GM12892 (cell line): ENCODE results near the gene ESPNL.

Experiments
- POLR2A ChIP-seq: IDR thresholded peaks from 2 replicates; pipeline ENCODE4 v1.6.1; 2011; ENCODE audit warnings: low read depth, low read length, control low read depth
- POLR2AphosphoS5 ChIP-seq: IDR thresholded peaks from 2 replicates; pipeline ENCODE4 v1.6.1; 2011; ENCODE audit warnings: low read depth, low read length, control low read depth
- TAF1 ChIP-seq: IDR thresholded peaks from 2 replicates; pipeline ENCODE4 v1.6.1; 2011; ENCODE audit warnings: low read depth, mild to moderate bottlenecking, control low read depth, low read length, borderline replicate concordance

GRCh38 chr2:238090887-238091286, 9.3 kb upstream of the ESPNL start:
- no peak for TF ChIP-seq POLR2AphosphoS5
- TF ChIP-seq POLR2A, result no peak
- no peak for TF ChIP-seq TAF1
